GM12864 (cell line): ENCODE measurements around the gene SMARCD3.

Experiments
- DNase-seq: peaks from one replicate; pipeline ENCODE4 v3.0.0-alpha.2; 2011; ENCODE audit warnings: low read depth
- H3K4me3 ChIP-seq: 2 replicates; pipeline ENCODE4 v1.5.1; 2011; ENCODE audit warnings: mild to moderate bottlenecking, low read depth, low read length, control low read depth
- CTCF ChIP-seq: IDR thresholded peaks from 2 replicates; pipeline ENCODE4 v1.5.1; 2011; ENCODE audit warnings: low read depth, mild to moderate bottlenecking, moderate library complexity, low read length, control low read depth, inconsistent platforms; ENCODE audit errors: missing control alignments

The SMARCD3 gene

GRCh38 chr7:151249034-151249731, 689 bp upstream of the SMARCD3 start:
- TF ChIP-seq CTCF = no peak
- H3K4me3 ChIP-seq = no peak overlapping the region
- DNase-seq = no peak

GRCh38 chr7:151247611-151248345, 716 bp downstream of the SMARCD3 start:
- DNase-seq = no peak
- TF ChIP-seq CTCF = no peak
- H3K4me3 ChIP-seq = no peak overlapping the region

DNA sequence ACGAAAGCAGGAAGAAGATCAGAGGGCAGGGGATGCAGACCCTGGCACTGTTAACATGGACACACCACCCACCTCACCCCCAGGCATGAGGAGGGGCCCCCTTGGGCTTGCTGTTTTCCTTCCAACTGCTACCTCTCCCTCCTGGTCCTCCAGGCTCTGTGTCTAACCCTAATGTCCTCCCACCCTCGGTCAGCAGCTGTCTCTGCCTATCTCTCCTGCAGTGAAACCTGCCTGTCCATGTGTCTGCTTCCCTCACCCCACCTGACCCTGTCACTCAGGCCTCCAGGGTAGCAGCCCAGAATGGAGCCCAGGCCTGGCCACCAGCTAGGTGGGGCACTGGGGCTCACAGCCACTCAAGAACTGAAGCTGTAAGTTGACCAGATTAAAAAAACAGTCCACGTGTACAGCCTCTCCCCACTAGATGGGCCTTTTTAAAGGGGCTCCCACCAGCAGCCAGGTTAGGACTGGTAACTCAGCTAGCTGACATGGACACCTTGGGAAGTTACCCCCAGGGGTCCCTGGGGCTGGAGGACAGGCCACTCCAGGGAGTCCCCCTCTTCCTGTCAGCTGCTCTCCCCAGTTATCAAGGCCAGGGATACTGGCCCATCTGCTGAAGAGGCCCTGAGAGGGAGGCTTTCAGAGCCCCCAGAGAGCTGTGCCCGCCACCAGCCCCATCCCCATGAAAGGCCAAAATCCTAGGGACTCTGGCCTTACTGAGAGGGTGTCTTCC, 1.5 kb downstream of the SMARCD3 start:
- H3K4me3 ChIP-seq = no peak overlapping the region
- no peak for TF ChIP-seq CTCF

GRCh38 chr7:151246102-151246850, 2.2 kb downstream of the SMARCD3 start:
- no peak for DNase-seq
- no peak overlapping the region for H3K4me3 ChIP-seq
- TF ChIP-seq CTCF = no peak

More for the DNA sequence above, 1.5 kb downstream of the SMARCD3 start:
- DNase-seq = no peak

DNA sequence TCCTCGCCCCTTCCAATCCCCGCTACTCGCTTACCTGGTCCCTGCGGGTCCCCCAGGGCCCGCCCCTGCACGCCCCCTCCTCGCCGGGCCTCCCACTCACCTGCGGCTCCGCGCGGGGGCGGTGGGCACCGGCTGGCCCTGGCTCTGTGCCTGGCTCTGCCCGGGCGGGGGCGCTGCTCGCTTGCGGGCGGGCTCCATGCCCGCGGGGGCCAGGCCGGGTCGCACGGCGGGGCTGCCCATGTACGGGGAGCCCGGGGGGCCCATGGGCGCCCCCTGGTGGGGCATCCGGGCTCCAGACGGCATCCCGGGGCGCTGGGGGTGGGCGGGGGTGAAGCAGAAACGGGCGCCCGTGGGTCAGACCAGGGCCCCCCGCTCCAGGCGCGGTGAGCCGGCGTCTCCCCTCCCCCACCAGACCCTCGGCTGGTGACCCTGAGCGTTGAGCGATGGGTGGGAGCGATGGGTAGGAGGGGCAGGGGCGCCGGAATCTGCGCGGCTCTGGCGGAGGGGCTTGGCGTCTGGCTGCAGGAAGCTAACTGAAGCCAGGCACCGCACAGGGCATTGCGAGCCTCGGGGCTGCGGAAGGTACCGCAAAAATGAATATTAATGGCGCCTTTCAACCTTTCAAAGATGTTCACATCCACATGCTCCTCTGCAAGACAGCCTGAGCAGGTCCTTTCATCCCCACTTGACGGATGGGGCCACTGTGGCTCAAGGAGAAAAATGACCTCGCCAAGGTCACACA, 3.0 kb downstream of the SMARCD3 start:
- no peak overlapping the region for H3K4me3 ChIP-seq
- no peak for DNase-seq
- TF ChIP-seq CTCF = peak; percentile 49

GRCh38 chr7:151244841-151245346, 3.6 kb downstream of the SMARCD3 start:
- DNase-seq = no peak
- H3K4me3 ChIP-seq = no peak overlapping the region
- no peak for TF ChIP-seq CTCF
